Ureter (tissue), 1 donor: ENCODE data around the gene EIF4EBP2. TPM values are rescaled to one million over a fixed set of nuclear protein-coding genes. Genes with fewer than 3 reads are reported as not detected.

Source experiments
- DNase-seq: peaks from one replicate; pipeline ENCODE4 v3.0.0-alpha.2; 2020; ENCODE audit warnings: low spot score
- total RNA-seq: library from RNA; stranded (reverse); gene quantifications from one replicate; pipeline ENCODE4 v1.2.4, GENCODE V29; 2023
- donor health status: DM: yes; HTN: yes; CAD: no.

EIF4EBP2 gene
- total RNA-seq, 1 donor from 2014 or later: 81.6 TPM

DNA sequence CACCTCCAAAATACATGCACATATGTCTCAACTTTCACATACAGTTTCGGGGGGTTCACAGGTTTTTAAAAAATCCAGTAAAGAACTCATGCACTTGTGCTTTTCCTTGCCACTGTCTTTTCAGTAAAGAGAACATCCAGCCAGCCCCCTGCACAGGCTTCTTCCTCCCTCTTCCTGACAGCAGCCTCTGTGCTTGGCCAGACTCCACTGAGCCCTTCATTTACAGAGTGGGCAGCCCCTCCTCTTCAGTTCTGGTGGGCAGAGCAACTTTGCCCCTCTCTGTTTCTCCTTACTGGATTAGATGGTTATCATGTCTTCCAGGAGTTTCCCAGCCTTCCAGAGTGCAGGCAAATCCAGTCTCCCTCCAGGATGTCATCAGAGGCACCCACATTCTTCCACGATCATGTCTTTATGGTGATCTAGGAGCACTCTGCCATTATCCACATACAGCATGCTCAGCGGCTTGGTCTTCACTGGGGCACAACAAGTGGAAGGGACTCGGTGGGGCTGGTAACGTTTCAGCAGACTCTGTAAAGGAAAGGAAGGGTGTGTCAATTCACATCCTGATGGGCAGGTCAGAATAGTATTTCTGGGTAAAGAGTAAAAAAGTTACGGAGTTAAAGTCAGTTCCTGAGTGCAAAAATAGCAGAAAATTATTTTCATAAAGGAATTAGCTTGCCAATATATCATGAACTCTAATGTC, 28.8 kb downstream of the EIF4EBP2 start:
- DNase-seq: no peak

DNA sequence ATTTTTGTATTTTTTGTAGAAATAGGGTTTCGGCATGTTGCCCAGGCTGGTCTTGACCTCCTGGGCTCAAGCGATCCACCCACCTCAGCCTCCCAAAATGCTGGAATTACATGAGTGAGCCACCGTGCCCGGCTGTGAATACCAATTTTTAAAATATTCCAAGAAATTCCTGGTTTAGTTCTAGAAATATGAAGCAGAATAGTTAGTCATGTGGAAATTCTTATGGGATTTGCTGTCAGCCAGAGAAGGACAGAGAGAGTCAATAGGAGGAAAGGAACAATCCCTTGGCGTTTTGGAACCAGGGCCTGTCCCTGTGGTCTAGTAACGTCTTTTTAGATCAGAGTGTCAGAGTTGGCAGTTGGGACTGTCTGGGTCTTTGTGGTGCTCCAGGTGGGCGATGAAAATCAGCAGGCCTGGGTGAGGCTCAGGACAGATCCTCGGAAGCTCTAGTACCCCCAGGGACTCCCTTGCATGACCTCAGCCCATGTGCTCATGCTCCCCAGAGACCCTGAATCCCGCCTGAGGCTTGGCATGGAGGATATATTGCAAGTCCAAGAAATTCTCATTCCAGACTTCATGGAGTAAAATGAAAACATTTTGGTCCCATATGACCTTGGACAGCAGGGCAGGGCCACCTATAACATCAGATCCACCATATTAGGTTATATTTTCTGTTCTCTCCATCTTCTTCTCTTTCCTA, 29.8 kb downstream of the EIF4EBP2 start:
- DNase-seq: no peak

DNA sequence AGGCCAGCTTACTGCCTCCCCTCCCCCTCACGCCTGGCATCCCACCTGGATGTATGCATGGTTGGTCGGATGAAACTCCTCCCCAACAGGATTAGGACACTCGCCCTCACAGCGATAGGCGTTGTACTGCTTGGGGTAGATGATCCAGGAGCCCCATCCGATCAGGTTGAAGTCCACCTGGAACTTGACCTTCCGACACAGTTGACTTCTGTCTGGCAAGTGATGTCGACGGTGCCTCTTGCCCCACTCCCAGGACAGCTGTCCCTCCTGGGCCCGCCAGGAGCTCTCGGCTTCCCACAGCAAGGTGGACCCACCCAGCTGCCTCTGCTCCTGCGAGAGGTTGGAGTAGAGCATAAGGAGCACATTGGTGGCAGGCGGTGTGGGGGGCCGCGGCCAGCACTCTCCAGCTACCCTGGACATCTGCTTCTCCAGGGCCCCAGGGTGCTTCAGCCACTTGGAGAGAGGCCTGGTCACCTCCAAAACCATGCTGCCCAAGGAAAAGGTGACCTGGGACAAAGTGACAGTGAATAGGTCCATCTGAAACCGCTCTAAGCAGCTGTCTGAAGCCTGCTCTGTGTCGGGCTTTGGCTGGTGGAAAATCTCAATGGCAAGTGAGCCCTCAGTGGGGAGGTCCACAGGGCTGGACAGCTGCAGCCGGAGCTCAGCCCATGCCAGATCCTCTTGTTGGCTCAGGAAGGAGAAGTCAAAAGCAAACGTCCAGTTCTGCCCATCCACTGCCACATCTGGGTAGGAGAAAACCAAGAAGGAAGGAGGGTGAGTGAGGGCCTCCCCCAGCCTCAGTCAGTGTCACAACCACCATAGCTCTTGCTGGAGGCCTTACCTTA, 31.5 kb downstream of the EIF4EBP2 start:
- no peak for DNase-seq

DNA sequence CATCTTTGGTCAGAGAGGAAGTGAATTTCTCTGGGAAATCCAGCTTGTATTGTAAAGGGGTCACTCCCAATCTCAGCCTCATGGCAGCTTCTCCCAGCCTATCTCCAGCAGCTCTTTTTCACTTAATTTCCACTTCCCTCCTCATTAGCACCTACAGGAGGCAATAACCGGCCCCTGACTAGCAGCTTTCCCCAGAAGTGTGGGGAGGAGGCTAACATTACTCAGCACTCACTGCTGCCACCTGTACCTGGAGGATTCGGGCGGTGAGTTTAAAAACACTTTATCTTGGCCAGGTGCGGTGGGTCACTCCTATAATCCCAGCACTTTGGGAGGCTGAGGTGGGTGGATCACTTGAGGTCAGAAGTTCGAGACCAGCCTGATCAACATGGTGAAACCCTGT, 33.8 kb downstream of the EIF4EBP2 start:
- DNase-seq: no peak

DNA sequence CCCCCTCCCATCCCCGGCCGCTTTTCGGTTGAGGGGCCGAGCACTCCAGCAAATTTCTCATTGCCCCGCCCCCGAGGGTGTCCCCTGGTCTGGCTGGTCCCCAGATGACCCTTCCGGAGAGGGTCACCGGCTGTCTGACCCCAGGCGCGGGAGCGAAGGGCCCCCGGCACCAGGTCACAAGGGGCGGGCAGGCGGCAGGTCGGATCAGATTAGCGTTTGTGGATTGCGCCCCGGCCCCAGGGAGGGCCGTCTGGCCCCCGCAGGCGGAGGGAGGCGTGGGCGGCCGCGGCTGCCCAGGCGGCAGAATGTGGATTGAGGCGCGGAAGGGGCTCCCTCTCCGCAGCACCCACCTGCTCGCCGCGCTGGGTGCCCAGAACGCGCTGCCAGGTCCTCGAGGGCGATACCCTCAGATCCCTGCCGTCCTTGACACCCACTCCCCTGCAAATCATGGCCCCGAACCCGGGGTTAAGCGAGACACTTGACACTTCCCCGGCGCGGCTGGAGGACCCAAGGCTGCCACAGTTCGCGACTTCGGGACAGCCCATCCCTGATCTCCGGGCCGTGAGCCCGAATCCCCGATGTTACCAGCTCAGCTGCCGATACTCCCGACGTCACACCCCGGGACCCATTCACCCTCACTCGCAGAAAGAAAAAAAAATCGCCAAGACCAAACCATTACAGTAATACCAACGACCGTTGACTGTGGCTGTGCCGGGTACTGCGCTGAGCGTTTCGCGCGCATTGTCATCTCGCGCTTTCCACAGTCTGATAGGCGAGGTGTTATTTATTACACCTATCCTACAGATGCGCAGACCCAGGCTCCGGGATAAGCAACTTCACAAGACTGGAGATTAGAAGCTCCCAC, 36.6 kb downstream of the EIF4EBP2 start:
- no peak for DNase-seq

DNA sequence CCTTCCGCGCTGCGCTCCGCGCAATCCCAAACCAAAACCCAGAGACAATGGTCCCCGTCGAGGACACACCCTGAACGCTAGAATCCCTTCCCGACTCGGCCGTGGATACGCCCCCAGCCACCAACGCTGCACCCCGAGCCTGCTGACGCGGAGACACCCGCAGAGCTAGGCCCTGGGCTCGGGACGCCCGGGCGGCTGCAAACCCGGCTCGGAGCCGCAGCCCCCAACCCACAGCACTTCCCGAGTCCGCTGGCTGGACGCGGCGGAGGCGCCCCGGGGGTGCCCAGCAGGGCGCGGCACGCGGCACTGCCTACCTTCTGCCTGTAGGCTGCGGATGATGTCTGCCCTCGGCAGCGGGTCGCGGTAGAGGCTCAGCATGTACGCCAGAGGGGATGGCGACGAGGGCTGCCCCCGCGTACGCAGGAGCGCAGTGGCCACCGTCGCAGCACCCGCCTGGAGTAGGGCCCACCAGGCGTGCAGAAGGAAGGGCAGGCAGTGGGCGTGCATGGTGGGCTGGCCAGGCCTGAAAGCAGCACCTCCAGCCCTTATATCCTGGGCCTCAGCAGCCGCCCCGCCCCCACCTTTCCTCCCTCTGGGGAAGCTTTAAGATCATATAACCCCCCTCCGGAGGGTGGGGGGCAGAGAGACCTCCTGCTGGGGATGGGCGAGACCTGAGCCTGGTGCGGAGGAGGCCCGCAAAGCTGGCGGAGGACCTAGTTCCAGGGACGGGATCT, 37.4 kb downstream of the EIF4EBP2 start, which contains the start of gene NODAL:
TSS of gene NODAL (minus strand) at position 521 of the 734 bp plus-strand sequence. CDS start at position 507, 14 bp downstream.
- DNase-seq: no peak

DNA sequence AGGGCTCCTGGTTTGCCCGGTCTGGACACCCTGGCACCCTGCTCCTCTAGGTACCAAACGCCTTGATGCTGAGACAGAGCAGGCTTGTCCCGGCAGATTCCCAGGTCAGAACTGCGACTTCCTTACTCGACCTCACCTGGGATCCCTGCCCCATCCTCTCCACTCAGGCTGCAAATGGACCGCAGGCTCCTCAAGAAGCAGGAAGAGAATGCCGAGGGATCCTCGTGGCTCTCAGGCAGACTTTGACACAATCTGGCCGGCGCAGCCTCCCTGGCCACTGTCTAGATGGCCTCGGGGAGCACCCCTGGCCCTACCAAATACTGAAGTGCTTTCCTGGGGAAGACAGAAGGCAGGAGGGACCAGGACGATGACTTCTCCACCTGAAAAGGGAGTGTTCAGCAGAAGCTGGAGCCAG, 38.0 kb downstream of the EIF4EBP2 start:
- DNase-seq: no peak

DNA sequence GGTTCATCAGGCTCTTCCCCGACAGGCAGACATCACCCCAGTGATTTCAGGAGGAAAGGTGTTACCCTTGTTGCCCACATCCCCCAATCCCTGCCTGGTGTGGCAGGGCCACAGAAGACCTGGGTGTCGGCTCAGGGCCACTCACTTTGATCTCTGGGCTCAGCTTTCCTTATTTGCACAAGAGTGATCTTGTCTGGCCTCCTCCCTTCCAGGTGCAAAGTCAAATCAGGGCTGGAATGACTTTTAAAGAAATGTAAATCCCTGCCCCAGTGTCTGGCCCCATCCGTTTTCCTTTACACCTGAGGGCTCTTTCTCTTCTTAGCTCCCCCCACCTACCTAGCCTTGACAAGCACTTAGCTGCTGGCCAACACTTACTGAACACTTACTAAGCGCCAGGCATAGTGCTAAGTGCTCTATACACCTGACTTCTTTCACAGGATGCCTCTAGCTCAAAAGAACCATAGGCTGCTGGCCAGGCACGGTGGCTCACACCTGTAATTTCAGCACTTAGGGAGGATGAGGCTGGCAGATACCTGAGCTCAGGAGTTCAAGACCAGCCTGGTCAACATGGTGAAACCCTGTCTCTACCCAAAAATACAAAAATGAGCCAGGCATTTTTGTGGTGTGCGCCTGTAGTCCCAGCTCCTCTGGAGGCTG, 38.5 kb downstream of the EIF4EBP2 start:
- DNase-seq: no peak

DNA sequence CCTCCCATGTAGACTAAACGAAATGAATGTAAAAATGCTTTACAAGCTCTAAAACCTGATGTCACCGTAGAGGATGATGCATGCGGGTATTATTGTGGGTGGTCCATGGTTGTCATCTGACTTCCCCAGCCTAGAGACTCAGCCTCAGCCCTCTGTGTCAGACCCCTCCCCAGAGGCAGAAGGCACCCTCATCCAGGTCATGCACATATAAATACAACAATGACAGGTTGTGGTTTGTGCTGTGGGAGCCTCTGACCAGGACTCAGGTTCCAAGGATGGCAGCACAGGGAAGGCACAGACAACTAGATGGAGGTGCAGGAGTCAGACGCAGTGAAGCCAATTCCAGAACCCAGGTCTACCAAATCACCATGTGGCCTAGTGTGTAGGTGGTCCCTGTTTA, 40.8 kb downstream of the EIF4EBP2 start:
- no peak for DNase-seq

DNA sequence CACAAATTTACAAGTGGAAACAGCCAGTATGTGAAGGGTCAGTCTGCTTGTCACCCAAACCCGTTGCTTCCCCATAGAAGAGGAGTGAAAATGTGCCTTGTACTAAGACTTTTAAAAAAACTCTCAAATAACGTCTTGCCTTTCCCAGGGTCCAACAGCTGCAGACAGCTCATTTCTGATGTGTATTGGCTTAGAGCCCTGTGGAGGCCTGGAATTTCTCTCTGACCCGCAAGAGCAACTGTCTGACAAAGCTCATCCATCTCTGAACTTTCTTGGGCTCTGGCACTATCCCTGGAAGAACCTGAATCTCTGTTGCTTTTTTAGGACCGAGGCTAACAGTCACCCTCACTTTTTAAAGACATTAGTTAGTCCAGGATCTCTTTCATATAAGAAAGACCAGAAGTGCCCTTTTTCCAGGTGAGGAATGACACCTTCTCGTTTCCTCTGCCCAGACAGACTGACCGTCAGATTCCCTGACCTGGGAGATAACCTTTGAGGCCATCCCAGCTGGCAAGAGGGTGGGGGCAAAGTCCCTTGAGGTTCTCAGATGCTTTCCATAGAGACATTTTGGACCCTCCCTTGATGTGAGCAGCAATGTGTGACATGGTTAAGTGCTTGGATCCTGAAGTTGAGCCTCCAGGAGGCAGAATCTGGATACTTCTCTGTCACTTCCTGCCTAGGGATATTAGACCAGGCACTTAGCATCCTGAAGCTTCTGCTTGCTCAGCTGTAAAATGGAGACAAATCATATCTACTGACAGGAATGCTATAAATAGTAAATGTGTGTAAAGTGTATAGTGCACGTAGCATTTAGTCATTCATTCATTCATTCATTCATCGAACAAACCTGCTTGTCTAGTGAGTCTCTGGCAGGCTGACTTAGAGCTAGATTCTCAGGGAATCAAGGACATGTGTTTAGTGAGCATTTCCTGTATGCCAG, 42.0 kb downstream of the EIF4EBP2 start:
- DNase-seq: no peak

DNA sequence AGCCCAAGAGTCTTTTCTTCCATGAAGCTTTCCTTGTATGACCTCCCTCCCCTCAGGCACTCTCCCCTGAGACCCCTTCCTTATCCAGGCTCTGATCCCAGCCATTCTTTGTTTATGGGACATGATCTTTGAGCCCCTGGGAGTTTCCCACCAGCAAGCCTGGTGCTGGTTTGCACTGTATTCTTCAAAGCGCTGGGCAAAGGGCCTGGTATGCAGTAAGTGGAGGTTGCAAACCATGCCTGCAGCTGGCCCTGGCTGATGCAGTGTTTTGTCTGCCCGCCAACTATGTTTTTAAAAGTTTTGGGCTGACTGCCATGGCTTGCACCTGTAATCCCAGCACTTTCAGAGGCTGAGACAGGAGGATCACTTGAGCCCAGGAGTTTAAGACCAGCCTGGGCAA, 44.3 kb downstream of the EIF4EBP2 start:
- no peak for DNase-seq

DNA sequence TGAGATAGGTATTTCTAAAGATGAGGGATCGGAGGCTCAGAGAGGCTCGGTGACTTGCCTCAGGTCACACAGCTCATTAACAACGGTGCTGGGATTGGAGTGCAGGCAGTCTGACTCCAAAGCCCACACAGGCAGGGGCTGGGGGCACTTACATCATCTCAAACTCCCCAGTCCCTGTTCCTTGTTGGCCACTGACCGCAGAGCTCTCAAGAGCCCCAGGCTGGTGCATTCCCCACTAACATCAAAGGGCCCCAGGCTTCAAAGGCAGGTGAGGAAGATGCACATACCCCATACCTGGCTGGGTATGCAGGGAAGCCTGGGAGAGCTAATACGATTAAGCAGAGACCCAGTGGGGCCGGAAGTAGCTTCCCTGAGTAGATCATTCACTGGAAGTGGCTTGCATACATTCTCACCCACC, 51.3 kb downstream of the EIF4EBP2 start:
- no peak for DNase-seq

DNA sequence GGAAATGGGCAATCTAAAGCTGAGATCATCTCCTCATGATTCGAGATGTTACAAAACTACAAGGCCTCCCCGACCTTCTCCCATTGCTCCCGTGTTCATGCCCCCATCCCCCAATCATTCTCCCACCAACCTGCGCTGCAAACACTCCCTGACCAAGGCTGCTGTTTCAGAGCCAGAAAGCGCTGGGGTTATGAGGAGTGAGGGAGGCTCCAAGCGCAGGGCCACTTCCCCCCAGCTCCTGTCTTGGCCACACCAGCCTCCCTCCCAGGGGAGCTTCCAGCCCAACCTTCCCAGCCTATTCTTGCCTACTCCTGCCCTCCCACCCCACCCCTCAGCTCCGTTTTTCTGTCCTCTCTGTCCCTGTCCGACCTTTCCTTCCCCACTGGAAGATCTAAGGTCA, 52.2 kb downstream of the EIF4EBP2 start:
- no peak for DNase-seq

DNA sequence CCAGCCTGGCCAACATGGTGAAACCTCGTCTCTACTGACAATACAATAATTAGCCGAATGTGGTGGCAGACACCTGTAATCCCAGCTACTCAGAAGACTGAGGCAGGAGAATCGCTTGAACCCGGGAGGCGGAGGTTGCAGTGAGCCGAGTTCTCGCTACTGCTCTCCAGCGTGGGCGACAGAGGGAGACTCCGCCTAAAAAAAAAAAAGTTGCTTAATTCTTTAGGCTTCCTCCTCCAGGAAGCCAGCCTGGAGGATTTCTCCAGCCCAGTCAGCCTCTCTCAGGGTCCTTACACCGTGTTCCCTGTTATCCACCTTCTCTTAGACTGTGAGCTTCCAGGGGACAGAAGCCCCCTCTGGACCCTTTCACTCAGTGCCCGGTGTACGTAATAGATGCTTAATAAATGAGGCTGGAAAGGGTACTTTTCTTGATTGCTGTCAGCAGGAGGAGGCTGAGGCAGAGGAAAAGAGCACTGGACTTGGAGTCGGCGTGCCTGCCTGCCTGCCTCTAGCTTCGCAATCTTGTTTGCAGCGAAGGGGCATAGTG, 53.9 kb downstream of the EIF4EBP2 start:
- no peak for DNase-seq

DNA sequence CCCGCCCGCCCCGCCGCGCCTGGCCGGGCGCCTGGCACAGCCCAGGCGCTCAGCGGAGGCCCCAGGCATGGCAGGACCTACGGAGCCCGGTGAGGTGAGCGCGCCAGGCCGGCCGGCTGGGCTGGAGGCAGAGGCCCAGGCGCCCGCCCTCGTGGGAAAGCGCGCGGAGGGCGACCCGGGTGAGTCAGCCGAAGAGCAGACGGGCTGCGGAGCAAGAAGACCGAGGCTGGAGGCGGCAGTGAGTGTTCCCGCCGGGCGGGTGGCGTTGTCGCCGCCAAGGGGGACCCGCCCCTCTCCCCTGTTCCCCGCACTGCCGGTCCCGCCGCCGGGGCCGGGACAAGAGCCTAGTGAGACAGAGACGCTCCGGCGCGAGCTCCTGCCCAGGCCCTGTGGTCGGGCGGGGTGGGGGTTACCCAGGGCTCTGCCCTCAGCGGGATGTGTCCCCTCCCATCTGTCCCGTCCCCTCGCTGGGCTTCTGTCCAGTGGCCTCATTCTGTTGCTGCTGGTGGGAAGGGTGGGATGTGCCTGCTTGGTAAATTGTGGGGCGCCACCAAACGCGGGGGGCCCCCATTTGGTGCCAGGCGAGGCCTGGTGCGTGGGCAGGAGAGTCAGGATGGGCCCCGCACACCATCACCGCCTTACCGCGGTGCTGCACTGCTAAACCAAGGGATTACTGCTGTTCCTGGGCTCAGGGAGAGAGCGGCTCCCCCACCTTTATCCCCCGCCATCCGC, 54.5 kb downstream of the EIF4EBP2 start:
- peak; percentile 75 for DNase-seq

DNA sequence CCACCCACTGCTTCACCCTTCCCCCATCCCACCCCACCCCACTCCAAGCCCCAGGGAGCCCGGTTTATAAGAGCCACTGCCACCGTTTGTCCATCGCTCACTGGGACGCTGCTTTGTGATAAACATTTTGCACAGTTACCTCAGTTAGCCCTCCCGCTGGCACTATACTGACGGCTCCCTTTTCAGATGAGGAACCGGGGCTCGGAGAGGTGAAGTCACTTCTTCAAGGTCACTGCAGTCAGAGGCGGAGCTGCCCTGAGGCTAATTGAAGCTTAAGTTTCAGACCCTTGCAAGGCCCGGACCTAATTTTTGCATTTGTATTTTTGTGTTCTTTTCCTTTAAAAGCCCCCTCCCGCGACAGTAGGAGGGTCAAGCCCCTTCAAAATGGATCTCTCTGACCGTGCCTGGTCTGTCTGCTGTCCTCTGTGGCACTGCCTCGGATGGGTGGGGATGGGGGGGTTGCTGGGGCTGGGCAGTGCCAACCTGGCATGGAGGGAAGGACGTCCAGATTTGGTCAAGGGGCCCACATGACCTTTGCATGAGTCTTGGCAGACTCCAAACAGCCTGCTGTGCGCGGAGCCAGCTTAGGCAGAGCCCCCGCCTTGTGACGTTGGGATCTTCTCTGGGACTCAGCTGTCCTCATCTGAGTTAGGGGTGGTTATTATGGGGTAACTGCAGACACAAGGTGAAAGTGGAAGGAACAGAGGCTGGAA, 55.3 kb downstream of the EIF4EBP2 start:
- no peak for DNase-seq

DNA sequence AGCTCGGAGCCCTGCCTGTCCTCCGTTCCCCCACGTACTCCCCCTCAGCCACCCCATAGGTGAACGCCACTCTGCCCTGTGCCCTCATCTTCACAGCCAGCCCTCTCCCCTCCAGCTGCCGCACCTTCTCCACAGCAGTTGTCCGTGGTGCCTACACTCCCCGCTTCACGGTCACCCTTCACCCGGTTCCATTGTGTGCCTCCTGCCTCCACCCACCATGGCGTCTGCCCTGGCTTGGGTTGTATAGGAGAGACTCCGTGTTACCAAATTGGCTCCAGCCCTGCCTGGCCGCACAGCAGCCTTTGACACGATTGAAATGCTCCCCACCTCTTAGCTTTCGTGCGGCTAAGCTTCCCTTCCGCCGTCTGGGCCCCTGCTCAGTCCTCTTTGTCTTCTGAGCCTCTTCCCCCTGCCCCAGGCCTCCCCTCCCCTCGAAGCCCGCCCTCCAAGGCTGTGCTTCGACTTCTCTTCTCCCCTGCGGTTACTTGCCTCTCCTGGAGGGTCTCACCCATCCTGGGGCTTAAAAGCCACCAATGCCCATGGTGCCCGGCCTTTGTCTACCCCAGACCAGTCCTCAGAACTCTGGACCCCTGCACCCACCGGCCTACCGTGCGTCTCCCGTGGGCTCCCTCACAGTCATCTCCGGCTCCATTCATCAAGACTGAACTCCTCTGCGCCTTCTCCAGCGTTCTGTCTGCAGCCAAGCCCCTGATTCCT, 56.0 kb downstream of the EIF4EBP2 start:
- no peak for DNase-seq
